Astrocyte of the spinal cord (primary cell): ENCODE data around the gene PLEKHO1.

Experiments
- DNase-seq: peaks from one replicate; pipeline ENCODE4 v3.0.0; 2011; ENCODE audit warnings: low read depth, low spot score
- H3K4me3 ChIP-seq: 2 replicates; pipeline ENCODE4 v1.5.1; 2011; ENCODE audit warnings: low read depth, mild to moderate bottlenecking, low read length, moderate library complexity
- CTCF ChIP-seq: IDR thresholded peaks from 2 replicates; pipeline ENCODE4 v1.5.1; 2012; ENCODE audit warnings: low read depth, mild to moderate bottlenecking, low read length, inconsistent platforms
- in situ Hi-C: cut with HindIII; loops from 2 replicates; pipeline ENCODE4 v1.10.0; 2017; ENCODE audit warnings: low sequenced_read_pairs

The PLEKHO1 gene

GRCh38 chr1:150115121-150115520, 34.6 kb upstream of the PLEKHO1 start:
- in situ Hi-C loops: no loop called here
- no peak overlapping the region for H3K4me3 ChIP-seq
- DNase-seq: no peak
- TF ChIP-seq CTCF: no peak

GRCh38 chr1:150118716-150119115, 31.0 kb upstream of the PLEKHO1 start:
- no peak overlapping the region for H3K4me3 ChIP-seq
- in situ Hi-C loops: no loop called here
- no peak for DNase-seq
- no peak for TF ChIP-seq CTCF

DNA sequence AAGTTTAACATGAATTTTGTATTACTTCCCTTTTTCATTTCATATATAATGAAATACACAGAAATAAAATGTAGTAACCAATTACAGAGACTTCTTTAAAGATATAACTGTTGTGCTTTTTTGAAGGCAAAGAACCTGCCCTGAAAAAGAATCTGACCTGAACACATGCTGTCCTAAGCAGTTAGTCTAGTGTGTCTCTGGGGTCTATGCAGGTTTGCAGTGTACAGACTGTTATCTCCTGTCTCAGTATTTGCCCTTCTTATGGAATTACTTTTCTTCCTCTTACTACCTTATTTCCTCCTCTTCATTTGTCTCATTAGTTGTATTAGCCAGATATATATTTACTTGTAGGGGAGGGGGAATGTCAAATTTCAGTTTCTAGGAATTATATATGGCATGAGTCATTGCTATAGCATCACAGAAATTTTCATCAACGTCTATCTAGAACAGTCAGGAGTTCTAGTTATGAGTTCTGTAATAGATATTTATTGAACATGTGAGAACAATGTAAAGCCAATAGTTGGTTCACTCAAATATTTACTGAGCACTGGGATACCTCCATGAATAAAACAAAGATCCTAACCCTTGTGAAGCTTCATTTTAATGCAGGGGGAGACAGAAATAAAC, 28.4 kb upstream of the PLEKHO1 start:
- no peak for DNase-seq
- in situ Hi-C loops: no loop called here
- H3K4me3 ChIP-seq: no peak overlapping the region

DNA sequence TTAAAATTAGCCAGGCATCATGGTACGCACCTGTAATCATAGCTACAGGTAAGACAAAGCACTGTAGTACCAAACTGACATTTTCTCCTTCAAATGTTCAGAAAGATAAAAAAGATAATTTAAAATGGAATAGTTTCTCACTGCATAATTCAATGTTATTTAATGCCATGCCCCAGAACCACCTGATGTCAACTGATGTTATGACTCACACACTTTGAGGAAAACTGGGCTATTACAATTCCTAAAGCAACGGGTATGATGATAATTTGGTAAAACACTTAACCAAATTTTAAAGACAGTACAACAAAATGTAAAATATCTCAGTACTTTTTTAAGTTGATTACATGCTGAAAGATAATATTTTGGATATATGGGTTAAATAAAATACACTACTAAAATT, 22.9 kb upstream of the PLEKHO1 start:
- H3K4me3 ChIP-seq: no peak overlapping the region
- TF ChIP-seq CTCF: no peak
- no peak for DNase-seq
- in situ Hi-C loops: no loop called here

More for the DNA sequence above, 28.4 kb upstream of the PLEKHO1 start:
- TF ChIP-seq CTCF: no peak

- TF ChIP-seq CTCF: no peak
- DNase-seq: no peak
- in situ Hi-C loops: no loop called here
- no peak overlapping the region for H3K4me3 ChIP-seq
Observed at GRCh38 chr1:150127464-150127863, 22.3 kb upstream of the PLEKHO1 start.

GRCh38 chr1:150127868-150128267, 21.8 kb upstream of the PLEKHO1 start:
- no peak overlapping the region for H3K4me3 ChIP-seq
- in situ Hi-C loops: no loop called here
- no peak for DNase-seq
- no peak for TF ChIP-seq CTCF
